CD4-positive, alpha-beta T cell treated with Interleukin-17A for 1 hour (primary cell): ENCODE data around the gene BID.

Experiments used
- DNase-seq: peaks from one replicate; pipeline ENCODE4 v3.0.0-alpha.2; 2020

Gene BID

DNA sequence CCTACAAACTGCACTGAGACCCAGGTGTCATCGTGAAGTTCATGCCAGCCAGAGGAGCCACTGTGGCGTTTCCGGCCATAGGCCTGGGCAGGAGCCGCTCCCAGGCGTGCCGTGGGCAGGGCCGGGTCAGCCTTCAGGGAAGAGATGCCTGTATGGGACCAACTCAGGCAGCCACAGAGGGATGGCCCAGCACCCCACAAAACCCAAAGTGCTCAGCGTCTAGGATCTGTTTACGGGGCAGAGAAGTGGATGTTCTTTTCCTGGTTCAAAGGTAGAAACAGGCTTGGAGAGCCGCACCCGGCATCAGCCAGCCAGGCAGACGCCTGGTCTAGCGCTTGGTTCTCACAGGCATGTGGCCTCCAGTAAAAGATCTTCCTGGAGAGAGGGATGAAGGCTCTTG is 8.4 kb upstream of the BID start:
- DNase-seq = no peak

DNA sequence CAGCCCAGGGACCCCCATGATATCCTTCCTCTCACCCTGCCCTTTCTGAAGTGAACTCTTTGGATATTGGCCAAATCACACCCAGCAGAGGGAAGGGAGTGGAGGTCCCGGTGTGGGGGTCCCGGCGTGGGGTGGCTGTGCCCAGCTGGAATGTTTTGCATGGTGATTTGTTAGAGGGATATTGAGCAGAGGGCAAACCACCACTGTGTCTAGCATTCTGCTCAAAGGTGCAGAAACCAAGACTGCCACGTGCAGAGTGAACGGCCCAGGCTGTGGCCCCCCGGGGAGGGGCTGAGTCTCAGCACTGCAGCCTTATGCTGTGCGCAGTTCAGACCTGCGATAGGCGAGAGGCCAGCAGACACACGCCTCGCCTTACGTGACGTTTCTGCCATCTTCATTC is 7.9 kb upstream of the BID start:
- no peak for DNase-seq

DNA sequence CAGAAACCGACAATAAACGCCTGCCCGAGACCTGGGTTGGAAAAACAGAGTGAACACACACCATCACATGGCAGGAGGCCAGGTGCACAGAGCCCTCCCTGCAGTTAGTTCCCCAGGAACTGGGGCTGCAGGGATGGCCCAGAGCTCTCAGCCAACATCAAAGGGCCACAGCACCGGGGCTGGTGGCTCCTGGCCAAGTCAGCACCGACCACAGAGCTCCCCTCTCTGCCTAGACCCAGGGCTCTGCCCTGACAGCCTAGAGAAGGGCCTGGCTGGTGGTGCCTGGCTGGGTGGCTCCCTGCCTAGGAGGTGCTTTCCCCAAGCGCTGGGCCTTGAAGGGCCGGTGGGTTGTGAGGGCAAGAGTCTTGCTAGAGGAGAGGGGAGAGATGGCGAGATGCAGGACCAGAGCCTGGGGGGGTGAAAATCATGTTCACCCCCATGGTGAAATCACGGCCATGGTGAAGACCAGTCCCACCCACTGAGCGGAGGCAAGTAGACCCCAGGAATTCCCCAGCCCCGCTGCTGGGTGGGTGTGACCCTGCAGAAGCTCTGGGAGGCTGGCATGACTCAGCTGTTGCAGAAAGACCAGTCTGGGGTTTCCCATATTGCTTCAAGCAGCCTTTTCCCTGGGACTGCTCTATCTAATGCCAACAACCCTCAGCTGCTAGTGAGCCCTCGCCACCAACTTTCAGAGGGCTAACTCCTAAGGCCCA is 7.2 kb upstream of the BID start:
- DNase-seq = peak; percentile 55

DNA sequence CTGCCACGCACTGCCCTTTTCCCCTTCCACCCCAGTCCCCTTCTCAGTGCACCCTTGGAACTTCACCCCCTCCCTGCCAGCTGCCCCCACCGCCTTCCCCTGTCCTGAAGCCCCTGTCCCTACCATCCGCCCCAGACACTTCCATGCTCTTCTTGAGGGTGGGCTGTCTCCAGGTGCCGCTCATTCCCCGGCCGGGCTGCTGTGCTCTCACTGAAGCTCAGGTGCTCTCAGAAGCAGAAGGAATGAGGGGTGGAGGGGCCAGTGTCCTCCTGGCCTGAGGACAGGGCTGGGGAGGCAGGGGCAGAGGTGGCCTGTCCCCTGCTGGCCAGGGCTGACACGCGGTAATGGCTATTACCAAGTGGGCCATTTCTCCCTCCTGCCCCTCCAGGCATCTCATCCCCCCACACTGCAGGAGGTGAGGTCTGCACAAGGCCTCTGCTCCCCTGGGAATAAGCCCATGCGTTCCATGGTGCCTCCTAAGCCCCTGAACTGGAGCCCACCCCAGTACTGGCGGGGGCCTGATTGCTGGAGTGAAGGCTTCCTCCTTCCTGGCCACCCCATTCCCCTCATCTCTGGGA is 6.6 kb upstream of the BID start:
- DNase-seq = no peak

DNA sequence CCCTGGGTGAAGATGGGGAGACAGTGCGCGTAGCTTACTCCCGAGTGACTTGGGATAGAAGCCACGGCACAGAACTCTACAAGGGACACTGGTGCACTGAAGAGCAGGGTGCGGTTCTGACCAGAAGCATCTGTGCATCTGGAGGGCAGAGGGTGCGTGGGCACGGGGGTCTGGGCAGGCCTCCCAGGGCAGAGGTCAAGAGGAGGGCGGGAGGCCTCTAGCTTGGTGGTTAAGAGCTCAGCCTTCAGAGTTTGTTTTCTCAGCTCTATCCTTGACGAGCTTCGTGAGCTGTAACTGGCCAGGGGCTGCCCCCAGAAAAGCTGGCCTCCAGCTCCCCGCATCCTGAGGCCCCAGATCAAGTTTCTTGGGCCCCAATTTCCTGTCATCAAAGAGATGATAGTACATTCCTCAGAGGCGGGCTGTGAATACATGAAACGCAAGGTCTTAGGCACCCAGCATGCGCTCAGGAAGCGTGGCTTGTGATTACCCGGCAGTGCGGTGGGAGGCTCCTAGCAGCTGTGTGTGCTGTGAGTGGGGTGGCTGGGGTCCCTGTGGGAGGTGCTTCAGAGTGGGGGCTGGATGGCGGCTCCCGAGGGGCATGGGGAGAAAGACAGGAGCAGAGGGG is 6.0 kb upstream of the BID start:
- no peak for DNase-seq

DNA sequence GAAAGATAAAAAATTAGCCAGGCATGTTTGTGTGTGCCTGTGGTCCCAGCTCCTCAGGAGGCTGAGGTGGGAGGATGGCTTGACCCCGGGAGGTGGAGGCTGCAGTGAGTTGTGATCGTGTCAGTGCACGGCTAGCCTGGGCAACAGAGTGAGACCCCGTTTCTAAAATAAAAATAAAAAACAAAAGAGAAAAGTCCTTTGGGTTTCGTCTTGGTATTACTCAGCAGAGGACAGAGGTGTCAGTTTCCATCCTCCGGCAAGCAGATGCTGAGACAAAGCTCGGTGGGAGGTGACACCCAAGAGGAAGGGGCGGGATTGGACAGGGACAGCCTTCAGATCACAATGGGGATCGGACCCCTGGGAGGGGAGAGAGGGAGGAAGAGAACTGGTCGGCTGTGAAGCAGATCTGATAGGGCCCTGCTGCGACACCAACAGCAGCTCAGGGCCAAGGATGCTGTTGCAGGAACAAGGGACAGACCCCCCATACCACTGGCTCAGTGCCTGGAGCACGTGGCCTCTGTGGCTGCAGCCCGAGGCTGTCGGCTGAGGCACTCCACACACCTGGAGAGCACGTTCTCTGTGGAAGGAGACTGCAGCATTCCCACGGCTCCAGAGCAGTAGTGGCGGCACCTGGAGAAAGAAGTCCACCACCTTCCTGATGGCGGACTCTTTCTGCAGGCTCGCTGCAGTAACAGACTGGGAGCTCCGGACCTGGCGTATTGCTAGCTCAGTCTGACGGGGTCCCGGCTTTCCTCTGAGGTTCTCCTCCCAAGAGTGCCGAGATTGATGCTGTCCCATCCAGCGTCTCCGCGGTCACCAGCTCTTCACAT is 5.2 kb upstream of the BID start:
- DNase-seq = no peak

DNA sequence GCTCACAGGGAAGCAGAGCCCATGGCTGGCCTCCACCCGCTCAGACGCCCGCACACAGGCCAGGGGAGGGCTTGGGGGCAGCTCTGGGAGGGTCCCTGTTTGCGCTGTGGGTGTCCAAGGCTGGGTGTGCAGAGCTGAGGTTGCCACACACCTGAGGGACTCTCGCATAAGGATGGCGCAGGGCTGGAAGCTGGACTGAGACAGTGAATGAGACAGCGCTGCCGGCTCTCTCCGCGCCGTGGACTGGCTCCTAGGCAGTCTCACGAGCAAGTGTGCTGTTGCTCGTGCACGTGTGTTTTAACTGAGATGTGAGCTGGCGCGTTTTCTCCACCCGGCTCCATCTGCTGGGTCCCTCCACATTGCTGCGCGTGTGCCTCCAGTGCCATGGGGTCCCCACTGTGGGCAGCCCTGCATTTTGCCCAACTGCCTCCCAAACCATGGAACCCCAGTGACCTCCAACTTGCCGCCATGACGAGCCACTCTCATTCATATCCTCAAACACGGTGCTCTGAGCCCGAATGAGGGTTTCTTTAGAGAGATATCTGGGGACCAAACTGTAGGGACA is 4.2 kb upstream of the BID start:
- DNase-seq = no peak

DNA sequence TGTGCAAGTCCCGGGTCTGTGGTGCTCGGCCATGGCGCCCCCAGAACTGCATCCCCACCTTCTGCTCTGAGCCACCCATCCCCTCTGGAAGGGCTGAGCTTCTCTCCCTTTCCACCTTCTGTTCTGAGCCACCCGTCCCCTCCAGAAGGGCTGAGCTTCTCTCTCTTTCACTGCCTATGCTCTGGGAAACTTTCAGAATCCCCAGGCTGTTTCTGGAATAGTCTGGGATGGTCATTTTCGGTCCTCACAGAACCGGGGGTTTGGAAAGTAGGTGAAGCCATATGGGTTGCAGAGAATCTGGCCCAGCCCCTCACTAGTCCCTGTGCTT is 3.4 kb upstream of the BID start:
- DNase-seq = no peak

DNA sequence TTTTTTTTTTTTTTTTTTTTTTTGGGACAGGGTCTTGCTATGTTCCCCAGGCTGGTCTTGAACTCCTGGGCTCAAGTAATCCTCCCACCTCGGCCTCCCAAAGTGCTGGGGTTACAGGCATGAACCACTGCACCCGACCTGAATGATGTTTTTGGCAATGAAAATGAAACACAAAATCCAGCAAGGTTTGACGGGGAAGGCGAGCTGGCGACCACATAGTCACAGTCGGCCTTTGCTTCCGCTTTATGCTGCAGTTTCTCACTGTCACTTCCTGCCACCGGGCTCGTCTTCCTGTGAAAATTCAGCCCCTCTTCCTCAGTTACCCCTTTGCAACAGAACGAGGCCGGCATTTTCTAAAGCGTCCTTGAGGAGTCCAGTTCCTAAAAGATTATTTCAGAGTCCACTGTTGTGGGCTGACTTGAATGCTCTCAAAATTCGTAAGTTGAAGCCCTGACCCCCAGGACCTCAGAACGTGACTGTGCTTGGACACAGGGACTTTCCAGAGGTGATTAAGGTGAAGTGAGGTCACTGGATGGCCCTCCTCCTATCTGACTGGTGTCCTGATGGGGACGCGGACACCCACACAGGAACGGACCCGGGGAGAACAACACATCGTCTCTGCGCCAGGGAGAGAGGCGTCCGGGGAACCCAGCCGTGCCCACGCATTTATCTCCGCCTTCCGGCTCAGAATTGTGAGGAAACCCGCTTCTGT is 2.9 kb upstream of the BID start:
- peak; percentile 84 for DNase-seq

DNA sequence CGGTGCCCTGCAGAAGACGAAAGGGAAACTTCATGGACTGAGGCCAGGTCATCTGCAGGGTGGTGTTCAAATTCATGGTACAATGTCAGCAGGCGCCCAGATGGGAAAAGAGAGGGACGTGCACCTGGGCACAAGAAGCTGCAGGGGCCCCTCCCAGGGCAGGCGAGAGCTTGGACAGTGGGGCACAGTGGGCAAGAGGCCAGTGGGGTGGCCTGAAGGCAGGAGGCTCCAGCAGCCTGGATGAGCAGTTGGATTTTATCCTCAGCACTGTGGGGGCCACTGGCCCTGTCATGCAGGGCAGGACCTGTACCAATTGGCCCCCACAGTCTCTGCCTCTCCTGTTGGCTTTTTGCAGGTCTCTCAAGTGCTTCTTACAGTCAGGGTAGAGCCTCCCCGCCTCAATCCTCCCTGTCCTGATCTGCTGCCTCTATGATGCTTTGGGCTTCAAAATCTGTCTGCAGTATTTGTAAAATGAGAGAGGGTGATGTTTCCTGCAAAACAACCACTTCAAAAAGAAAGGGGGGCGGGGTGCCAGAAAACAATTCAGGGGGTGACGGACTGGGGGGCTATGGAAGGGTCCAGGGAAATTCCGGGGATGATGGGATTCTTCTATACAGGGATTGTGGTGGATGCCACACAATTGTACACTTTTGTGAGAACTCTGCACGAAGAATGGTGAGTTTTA is 1.7 kb upstream of the BID start:
- peak; percentile 44 for DNase-seq

DNA sequence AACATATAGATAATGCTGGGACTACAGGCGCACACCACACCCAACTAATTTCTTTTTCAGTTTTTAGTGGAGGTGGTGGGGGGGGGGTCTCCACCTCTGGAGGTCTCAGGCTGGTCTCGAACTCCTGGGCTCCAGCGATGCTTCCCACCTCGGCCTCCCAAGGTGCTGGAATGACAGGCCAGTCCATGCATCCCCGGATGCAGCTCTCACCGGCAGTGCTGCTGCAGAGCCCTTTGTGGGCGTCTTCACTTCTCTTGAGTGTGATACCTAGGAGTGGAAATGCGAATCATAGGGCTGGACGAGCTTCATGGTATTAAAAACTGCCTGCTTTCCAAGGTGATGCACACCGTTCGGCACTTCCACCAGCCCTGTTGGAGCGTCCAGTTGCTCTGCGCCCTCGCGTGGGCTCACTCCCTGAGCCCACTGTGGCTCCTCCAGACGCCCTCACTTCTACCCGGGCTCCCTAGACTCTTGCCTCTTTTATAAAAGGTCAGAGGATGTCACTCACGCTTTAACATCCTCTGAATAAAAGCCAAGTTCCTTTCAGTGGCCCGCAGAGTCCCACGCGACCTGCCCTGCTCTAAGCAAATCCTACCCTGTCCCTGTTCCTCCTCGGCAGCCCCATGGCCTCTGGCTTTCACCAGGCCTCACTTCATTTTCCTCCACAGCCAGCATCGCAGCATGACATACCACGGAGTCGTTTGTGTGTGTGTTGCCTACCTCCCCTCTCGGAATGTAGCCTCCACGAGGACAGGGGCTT is 837 bp upstream of the BID start:
- DNase-seq = no peak

DNA sequence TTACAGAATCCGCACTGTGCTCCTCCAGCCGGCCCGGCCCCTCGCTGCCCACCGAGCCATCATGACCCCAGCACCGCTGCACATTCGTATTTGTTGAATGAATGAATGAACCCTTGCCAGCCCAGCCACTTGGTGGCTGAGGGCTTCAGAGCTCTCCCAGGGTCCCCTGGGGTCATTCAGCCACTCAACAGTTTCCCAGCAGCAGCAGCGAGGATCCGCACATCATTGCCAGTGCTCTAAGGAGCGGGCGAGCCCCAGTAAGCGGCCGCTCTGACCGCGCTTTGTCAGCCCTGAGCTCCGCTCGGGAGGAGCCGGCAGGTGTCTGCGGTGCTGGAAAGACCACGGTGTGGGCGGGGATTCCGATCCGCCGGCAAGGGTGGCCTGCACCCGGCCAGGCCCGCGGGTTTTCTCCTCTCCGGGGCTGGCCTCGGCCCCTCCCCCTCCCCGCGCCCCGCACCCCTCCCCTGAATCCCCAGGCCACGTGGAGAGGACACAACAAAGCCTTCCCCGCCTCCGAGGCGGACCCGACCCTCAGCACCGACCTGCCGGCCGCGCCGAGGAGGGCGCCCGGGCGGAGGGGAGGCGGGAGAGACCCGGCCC is 563 bp downstream of the BID start:
- peak; percentile 71 for DNase-seq

DNA sequence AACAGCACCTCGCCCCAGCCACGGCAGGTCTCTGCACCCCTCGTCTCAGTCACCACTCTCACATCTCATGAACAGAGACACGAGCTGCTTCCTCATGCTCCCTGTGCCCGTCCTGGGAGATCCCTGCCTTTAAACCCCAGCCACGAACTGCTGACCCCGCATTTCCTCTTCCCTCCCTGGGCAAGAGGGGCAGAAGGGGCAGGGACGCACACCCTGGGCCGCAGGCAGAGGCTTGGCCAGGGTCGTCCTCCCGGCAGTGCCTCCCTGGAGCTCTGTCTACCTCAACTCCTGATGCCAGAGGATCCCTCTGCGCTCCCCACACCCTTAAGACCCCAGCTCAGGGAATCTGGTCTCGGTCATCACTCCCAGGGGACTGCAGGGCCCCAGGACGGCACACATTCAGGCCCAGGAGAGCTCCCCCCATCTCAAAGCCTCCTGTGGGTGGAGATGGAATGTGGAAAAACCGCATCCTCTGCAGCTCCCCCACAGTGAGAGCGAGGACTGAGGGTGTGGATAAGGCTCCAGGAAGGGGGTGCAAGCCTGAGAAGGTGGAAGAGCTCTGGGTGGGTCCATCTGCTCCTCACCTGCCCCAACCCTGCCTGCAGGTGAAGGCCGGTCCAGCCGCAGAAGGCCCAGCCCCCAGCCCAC is 1.2 kb downstream of the BID start:
- DNase-seq = no peak

DNA sequence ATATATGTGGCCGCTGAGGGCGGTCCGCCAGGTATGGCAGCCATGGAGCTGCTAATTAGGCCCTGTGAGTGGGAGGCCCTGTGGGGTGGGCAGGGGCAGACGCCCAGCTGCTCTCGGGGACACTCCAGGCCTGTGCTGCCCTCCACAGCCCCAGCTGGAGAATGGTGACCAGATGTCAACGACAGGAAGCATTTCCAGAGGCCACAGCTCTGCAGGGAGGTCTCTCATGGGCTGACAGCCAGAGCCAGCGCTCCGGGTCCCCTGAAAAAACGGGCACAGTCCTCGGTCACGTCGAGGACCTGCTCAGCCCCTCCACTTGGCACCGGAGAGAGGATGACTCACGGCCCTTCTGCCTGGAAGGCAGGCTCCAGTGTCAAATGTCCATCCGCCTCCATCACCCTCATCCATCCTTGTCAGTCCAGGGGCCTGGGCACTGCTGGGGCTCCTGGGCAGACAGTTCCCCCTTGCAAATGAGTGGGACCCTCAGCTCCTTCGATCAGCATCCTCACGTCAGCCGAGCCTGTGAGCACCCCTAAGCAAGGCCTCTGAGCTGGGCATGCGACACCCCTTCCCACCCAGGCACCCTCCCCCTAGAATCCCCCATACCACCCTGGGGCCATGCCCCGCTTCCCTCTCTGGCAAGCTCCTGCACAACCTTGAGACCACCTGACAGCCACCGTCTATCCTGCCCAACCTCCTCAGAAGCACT is 1.9 kb downstream of the BID start:
- no peak for DNase-seq

DNA sequence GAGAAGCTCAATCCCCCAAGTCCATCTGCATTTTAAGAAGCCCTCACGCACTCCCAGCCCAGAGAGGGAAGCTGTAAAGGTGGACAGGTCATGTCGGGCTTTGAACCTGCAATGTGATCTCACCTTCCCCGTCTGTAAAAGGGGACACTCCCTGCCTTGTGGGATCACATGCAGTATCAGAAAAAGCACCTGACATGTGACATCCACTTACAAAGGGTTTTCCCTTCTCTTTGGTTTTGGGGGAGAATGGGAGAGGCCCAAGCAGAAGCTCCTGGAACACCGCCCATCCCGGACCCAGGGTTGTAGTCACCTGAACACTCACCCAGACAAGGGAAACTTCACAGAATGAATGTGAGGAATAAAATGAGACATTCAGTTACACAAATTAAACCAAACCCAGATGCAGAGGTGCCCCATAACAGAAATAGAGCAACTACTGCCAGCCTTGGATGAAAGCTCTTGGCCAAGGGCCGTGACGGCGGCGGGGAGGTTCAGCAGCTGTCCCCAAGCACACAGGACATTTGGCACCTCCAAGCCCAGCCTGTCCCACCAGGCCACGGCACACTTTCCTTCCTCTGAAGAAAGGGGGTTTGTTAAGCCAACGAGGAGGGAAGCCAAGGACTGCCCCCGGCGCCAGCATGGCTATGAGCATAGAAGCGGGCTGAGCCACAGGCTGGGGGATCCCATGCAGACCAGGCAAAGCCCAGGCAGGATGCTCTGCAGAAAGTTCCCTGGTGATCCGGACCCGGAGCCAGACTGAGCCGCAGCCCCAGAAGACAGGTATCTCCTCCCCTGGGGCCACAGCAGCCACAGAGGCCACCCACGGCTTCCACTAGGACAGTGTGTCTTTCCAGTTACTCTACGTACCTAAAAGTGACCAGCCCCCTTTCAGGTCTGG is 3.8 kb downstream of the BID start:
- DNase-seq = no peak

DNA sequence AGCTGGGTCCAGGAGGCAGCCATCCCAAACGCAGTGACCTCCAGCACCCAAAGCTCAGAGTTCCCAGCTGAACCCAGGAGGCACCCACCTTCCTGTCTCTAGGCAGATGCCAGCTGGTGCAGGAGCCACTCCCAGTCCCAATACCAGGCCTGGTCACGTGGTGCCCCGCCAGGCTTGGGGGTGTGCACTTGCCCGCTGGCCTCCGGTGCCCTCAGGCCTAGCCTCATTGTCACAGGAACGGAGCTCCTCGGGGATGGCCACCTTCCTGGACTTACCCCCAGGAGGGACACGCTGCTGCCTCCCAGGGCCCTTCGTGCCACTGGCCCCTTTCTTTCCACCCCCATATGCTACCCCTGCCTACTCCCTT is 4.6 kb downstream of the BID start:
- DNase-seq = no peak

DNA sequence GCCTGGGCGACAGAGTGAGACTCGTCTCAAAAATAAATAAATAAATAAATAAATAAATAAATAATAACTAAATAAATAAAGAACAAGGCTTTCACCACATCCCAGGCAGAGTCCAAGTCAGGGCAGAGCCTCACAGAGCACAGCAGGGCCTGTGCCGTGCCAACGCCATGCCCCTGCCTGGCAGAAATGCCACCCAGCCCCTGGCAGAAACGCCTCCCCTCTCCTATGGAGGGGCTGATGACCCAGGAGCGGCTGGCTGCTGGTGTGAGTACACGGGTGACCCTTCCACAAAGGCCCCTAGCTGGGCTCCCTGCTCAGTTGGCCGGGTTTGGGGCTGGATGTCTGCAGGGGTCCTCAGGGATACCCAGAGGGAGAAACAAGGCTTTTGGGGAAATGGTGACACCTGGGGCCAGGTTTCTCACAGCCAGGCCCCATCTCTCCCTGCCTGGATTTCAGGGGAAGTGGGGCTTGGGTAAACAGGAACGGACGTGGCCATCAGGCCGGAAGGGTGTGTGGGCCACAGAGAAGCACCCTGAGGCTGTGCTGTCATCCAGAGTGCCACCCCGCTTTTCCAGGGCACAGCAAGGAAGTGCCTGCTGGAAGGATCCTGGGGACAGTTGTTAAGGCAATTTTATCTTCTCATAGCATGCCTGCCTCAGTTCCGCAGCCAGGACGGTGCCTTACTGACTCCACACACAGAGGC is 5.1 kb downstream of the BID start:
- no peak for DNase-seq
